GM12865 (cell line): ENCODE data around the gene TFRC.
"Not testable (repeated sequence)": the region's sequence is repeated elsewhere in the genome, so short reads cannot be mapped to it uniquely, and the experiment has no call there.

Experiments used
- DNase-seq: peaks from one replicate; pipeline ENCODE4 v3.0.0; 2010; ENCODE audit warnings: low read depth
- H3K4me3 ChIP-seq: 2 replicates; pipeline ENCODE4 v1.5.1; 2011; ENCODE audit warnings: mild to moderate bottlenecking, low read depth, low read length, control low read depth
- TF ChIP-seq, protein P1 (sequence below): IDR thresholded peaks from 2 replicates; pipeline ENCODE4 v1.5.1; 2011; ENCODE audit warnings: low read length, control low read depth, low read depth, inconsistent platforms; ENCODE audit not compliant: insufficient read depth; ENCODE audit errors: missing control alignments

TFRC gene

GRCh38 chr3:196020373-196020772 lies 61.5 kb downstream of the TFRC start:
- TF ChIP-seq, protein P1, sequence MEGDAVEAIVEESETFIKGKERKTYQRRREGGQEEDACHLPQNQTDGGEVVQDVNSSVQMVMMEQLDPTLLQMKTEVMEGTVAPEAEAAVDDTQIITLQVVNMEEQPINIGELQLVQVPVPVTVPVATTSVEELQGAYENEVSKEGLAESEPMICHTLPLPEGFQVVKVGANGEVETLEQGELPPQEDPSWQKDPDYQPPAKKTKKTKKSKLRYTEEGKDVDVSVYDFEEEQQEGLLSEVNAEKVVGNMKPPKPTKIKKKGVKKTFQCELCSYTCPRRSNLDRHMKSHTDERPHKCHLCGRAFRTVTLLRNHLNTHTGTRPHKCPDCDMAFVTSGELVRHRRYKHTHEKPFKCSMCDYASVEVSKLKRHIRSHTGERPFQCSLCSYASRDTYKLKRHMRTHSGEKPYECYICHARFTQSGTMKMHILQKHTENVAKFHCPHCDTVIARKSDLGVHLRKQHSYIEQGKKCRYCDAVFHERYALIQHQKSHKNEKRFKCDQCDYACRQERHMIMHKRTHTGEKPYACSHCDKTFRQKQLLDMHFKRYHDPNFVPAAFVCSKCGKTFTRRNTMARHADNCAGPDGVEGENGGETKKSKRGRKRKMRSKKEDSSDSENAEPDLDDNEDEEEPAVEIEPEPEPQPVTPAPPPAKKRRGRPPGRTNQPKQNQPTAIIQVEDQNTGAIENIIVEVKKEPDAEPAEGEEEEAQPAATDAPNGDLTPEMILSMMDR = no peak
- no peak overlapping the region for H3K4me3 ChIP-seq
- DNase-seq = no peak

DNA sequence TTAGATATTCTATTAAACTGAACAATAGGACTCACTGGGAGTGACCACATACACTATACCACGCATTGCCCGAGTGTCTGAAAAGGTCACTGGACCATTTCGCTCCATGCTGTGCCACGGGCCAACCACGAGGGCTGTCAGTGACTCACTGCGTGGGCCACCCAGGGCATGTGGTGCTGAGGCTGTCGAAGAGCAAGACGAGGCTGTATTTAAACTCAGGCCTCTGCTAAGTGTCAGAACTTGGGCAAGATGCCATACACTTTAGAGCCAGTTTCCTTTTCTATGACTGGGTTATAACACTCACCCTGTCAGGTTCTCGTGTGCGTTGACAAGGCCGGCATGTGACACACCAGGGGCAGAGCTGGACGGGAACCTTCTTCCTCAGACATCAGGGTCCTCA lies 62.3 kb downstream of the TFRC start:
- not testable (repeated sequence) for H3K4me3 ChIP-seq, DNase-seq

GRCh38 chr3:196018159-196018558 lies 63.7 kb downstream of the TFRC start:
- H3K4me3 ChIP-seq, DNase-seq: not testable (repeated sequence)

- TF ChIP-seq, protein P1 = no peak
- DNase-seq = peak; percentile 7
- H3K4me3 ChIP-seq = no peak overlapping the region
Observed at GRCh38 chr3:196016485-196016884, 65.4 kb downstream of the TFRC start.

GRCh38 chr3:196016059-196016458 lies 65.8 kb downstream of the TFRC start:
- TF ChIP-seq, protein P1 = no peak
- no peak for DNase-seq

DNA sequence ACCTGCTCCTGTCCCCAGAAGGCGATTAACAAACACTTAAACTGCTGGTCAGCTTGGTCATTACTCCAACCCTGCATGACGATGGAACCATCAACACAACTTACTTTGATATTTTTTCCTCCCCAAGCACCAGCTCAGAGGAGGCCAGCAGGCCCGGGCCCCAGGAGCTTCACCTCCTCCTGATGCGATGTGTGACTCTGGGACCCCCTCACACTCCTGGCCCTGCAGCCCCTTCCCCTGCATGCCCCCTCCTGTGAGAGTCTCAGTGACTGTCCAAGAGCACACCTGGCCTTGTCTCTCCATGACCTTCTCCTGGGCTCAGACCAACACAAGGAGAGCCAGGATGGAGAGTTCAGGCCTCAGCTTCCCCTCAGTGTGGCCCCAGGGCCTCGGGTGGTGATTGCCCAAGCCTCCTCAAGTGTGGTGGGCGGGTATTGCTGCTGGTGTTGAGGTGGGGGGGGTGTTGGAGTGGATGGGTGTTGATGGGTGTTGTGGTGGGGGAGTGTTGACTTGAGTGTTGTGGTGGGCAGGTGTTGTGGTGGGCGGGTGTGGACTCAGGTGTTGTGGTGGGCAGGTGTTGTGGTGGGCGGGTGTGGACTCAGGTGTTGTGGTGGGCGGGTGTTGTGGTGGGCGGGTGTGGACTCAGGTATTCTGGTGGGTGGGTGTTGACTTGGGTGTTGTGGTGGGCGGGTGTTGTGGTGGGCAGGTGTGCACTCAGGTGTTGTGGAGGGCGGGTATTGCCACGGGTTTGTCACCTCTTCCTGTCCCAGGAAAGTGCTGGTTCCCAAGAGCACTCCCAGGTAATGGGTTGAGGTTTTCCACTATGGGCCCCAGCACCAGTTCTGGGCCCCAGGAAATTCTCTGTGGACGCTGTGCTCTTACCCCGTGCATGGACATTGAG lies 68.1 kb downstream of the TFRC start:
- no peak overlapping the region for H3K4me3 ChIP-seq
- TF ChIP-seq, protein P1 = no peak
- DNase-seq = no peak

More at GRCh38 chr3:196016059-196016458, 65.8 kb downstream of the TFRC start:
- no peak overlapping the region for H3K4me3 ChIP-seq

GRCh38 chr3:196012941-196013476 lies 68.9 kb downstream of the TFRC start:
- H3K4me3 ChIP-seq = no peak overlapping the region
- no peak for DNase-seq
- TF ChIP-seq, protein P1 = no peak

GRCh38 chr3:196012481-196012880 lies 69.4 kb downstream of the TFRC start:
- TF ChIP-seq, protein P1 = no peak
- no peak for DNase-seq
- H3K4me3 ChIP-seq = no peak overlapping the region
